ENCODE results near the gene CPEB2. TPM values are rescaled to one million over a fixed set of nuclear protein-coding genes. Genes with fewer than 3 reads are reported as not detected.

CPEB2 gene
- 8.4 and 12.1 TPM in 2 replicates for total RNA-seq

GRCh38 chr4:15001869-15002658, at the start of gene CPEB2:
Gene CPEB2 (plus strand): TSS chr4:15002481. CDS start chr4:15002674, 193 bp downstream.

